Fibroblast of lung (primary cell): ENCODE measurements around the gene GABRG3. TPM values are rescaled to one million over a fixed set of nuclear protein-coding genes. Genes with fewer than 3 reads are reported as not detected.

Experiments used
- DNase-seq, 2 donors: peaks; one replicate each; pipeline versions ENCODE4 v3.0.0 to v3.0.0-alpha.2; 2010; ENCODE audit warnings: low read depth in 2 of 2
- H2AFZ ChIP-seq: 2 replicates; pipeline ENCODE4 v1.5.1; 2012; ENCODE audit warnings: low read length, control low read depth, inconsistent platforms
- H3K27ac ChIP-seq: 2 replicates; pipeline ENCODE4 v1.5.1; 2011; ENCODE audit warnings: low read length, control low read depth; ENCODE audit not compliant: insufficient read depth
- H3K27me3 ChIP-seq: 2 replicates; pipeline ENCODE4 v1.5.1; 2011; ENCODE audit warnings: mild to moderate bottlenecking, low read length; ENCODE audit not compliant: control insufficient read depth, insufficient read depth
- H3K36me3 ChIP-seq: 2 replicates; pipeline ENCODE4 v1.5.1; 2011; ENCODE audit warnings: low read length; ENCODE audit not compliant: control insufficient read depth, insufficient read depth
- H3K4me1 ChIP-seq: 2 replicates; pipeline ENCODE4 v1.5.1; 2011; ENCODE audit warnings: low read length; ENCODE audit not compliant: control insufficient read depth, insufficient read depth; ENCODE audit errors: extremely low read depth
- H3K4me2 ChIP-seq: 2 replicates; pipeline ENCODE4 v1.5.1; 2011; ENCODE audit warnings: low read length, control low read depth; ENCODE audit not compliant: insufficient read depth; ENCODE audit errors: extremely low read depth
- H3K4me3 ChIP-seq, 4 experiments: fragments of 200-600 bp in 1 of 4; sonication (generic) in 1 of 4; replicated peaks in 1 of 4; 2 replicates each; pipeline ENCODE4 v1.5.1; 2011 to 2016; ENCODE audit warnings: low read length in 4 of 4, low read depth in 3 of 4, mild to moderate bottlenecking in 3 of 4, control low read depth in 2 of 4, inconsistent platforms in 1 of 4, mixed read lengths in 1 of 4; ENCODE audit not compliant: insufficient read depth in 1 of 4; ENCODE audit errors: control extremely low read depth in 1 of 4
- H3K79me2 ChIP-seq: 2 replicates; pipeline ENCODE4 v1.5.1; 2012; ENCODE audit warnings: mild to moderate bottlenecking, low read length, inconsistent platforms; ENCODE audit not compliant: control insufficient read depth, insufficient read depth
- H3K9ac ChIP-seq: 2 replicates; pipeline ENCODE4 v1.5.1; 2011; ENCODE audit warnings: mild to moderate bottlenecking, low read length, control low read depth; ENCODE audit not compliant: insufficient read depth
- H3K9me3 ChIP-seq: 2 replicates; pipeline ENCODE4 v1.5.1; 2012; ENCODE audit warnings: low read depth, low read length; ENCODE audit not compliant: control insufficient read depth, insufficient read depth
- H4K20me1 ChIP-seq: 2 replicates; pipeline ENCODE4 v1.5.1; 2011; ENCODE audit warnings: low read length; ENCODE audit not compliant: control insufficient read depth, insufficient read depth; ENCODE audit errors: extremely low read depth
- EZH2 ChIP-seq: IDR thresholded peaks from 2 replicates; pipeline ENCODE4 v1.5.1; 2012; ENCODE audit warnings: low read length, control low read depth, mild to moderate bottlenecking; ENCODE audit errors: missing control alignments
- polyA plus RNA-seq, 2 donors: library from polyadenylated mRNA; depleted of rRNA in 1 of 2; stranded (reverse) in 1 of 2; unstranded in 1 of 2; fragments of >200 nt; gene quantifications; 2 replicates each; pipeline ENCODE4 v1.2.1, GENCODE V29; 2011 to 2012; ENCODE audit warnings: missing spikeins in 1 of 2
- total RNA-seq: library from RNA; depleted of rRNA; stranded (reverse); fragments of >200 nt; gene quantifications from 2 replicates; pipeline ENCODE4 v1.2.1, GENCODE V29; 2014
- TF ChIP-seq, protein P1 (sequence below), 2 donors: IDR thresholded peaks in 1 of 2; conservative IDR thresholded peaks in 1 of 2; 1 replicate in 1 of 2; 2 replicates in 1 of 2; pipeline ENCODE4 v1.5.1; 2011 to 2012; ENCODE audit warnings: low read length in 2 of 2, control low read depth in 1 of 2, inconsistent platforms in 1 of 2, low read depth in 1 of 2, mild to moderate bottlenecking in 1 of 2

The GABRG3 gene
- total and polyA plus RNA-seq, 2 donors (not counting 1 experiment from before 2014, with no cell fraction given), result not detected

DNA sequence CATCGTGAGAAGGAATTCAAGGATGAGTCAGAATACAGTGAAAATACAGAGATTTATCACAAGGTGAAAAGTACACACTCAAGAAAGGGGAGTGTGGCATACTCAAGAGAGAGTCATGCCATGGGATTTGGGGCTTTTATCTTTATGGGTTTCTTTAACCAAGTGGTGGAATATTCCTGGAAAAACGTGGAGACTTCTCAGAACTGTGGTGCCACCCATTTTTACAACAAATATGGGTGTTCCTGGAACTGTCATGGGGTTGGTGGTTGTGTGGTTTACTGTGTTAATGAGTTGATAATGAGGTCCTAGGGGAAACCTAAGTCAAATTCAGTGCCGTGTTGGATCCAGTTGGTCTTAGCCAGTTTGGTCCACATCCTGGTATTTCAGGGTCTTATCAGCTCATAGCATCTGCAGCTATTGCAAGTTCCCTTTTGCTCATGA lies 497.2 kb downstream of the GABRG3 start:
- DNase-seq, result no peak
- no peaks in the 10 kb centered on the region for H4K20me1 ChIP-seq
- H3K4me2 ChIP-seq, result no peak overlapping the region
- no peaks in the 10 kb centered on the region for H3K27me3 ChIP-seq
- no peak overlapping the region for H3K27ac ChIP-seq
- H3K36me3 ChIP-seq, result no peaks in the 10 kb centered on the region
- no peaks in the 10 kb centered on the region for H3K79me2 ChIP-seq
- H2AFZ ChIP-seq, result no peak overlapping the region
- H3K4me3 ChIP-seq, result no peak overlapping the region
- TF ChIP-seq EZH2, result no peak
- TF ChIP-seq, protein P1, sequence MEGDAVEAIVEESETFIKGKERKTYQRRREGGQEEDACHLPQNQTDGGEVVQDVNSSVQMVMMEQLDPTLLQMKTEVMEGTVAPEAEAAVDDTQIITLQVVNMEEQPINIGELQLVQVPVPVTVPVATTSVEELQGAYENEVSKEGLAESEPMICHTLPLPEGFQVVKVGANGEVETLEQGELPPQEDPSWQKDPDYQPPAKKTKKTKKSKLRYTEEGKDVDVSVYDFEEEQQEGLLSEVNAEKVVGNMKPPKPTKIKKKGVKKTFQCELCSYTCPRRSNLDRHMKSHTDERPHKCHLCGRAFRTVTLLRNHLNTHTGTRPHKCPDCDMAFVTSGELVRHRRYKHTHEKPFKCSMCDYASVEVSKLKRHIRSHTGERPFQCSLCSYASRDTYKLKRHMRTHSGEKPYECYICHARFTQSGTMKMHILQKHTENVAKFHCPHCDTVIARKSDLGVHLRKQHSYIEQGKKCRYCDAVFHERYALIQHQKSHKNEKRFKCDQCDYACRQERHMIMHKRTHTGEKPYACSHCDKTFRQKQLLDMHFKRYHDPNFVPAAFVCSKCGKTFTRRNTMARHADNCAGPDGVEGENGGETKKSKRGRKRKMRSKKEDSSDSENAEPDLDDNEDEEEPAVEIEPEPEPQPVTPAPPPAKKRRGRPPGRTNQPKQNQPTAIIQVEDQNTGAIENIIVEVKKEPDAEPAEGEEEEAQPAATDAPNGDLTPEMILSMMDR (conservative IDR thresholded peaks at IDR 0.05 in 1 of 2, IDR thresholded peaks at IDR 0.05 in 1 of 2; ENCODE audit: low read depth in 1 of 2, low read length in 2 of 2), result no peak
- H3K4me1 ChIP-seq, result no peaks in the 10 kb centered on the region
- no peak overlapping the region for H3K9ac ChIP-seq
- no peaks in the 10 kb centered on the region for H3K9me3 ChIP-seq

DNA sequence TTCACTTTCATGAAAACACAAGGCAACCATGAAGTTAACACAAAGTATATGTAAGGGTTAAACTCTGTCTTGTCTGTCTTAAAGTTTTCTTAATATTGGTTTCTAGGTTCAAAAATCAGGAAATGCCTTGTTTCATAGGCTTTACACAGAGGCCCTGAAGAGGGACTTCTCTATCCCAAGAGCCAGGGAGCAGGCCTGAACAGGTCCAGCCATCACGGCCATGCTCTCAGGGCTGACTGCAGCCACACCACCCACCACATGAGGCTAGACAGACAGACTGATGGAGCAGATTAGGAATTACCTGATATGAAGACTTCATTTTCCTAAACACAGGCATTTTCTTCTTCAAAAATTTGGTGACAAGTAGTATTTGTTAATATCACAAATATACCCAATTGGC lies 502.9 kb downstream of the GABRG3 start:
- H3K9me3 ChIP-seq, result no peaks in the 10 kb centered on the region
- H2AFZ ChIP-seq, result no peak overlapping the region
- H3K9ac ChIP-seq, result no peak overlapping the region
- H3K79me2 ChIP-seq, result no peaks in the 10 kb centered on the region
- H3K27me3 ChIP-seq, result no peaks in the 10 kb centered on the region
- no peaks in the 10 kb centered on the region for H4K20me1 ChIP-seq
- H3K4me2 ChIP-seq, result no peak overlapping the region
- H3K27ac ChIP-seq, result no peak overlapping the region
- H3K36me3 ChIP-seq, result no peaks in the 10 kb centered on the region
- no peak overlapping the region for H3K4me3 ChIP-seq
- no peaks in the 10 kb centered on the region for H3K4me1 ChIP-seq
- TF ChIP-seq, protein P1 (conservative IDR thresholded peaks at IDR 0.05 in 1 of 2, IDR thresholded peaks at IDR 0.05 in 1 of 2; ENCODE audit: low read depth in 1 of 2, low read length in 2 of 2), result no peak
- TF ChIP-seq EZH2, result no peak
- no peak for DNase-seq

DNA sequence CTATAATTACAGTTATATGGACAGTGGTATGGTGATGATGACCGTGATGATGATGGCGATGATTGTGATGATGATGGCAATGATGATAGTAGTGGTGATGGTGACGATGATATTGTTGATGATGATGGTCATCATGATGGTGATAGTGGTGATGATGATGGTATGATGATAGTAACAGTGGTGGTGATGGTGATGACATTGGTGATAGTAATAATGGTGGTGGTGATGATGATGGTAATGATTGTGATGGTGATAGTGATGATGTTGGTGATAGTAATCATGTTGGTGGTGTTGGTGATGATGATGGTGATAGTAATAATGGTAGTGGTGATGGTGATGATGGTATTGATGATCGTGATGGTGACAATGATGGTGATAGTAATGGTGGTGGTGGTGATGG lies 504.4 kb downstream of the GABRG3 start:
- H3K79me2 ChIP-seq, result no peaks in the 10 kb centered on the region
- H2AFZ ChIP-seq, result no peak overlapping the region
- TF ChIP-seq, protein P1 (conservative IDR thresholded peaks at IDR 0.05 in 1 of 2, IDR thresholded peaks at IDR 0.05 in 1 of 2; ENCODE audit: low read depth in 1 of 2, low read length in 2 of 2), result no peak
- H3K36me3 ChIP-seq, result no peaks in the 10 kb centered on the region
- no peak for DNase-seq
- no peak overlapping the region for H3K9ac ChIP-seq
- H3K4me1 ChIP-seq, result no peaks in the 10 kb centered on the region
- H3K27ac ChIP-seq, result no peak overlapping the region
- H4K20me1 ChIP-seq, result no peaks in the 10 kb centered on the region
- no peak overlapping the region for H3K4me2 ChIP-seq
- H3K27me3 ChIP-seq, result no peaks in the 10 kb centered on the region
- no peaks in the 10 kb centered on the region for H3K9me3 ChIP-seq
- no peak overlapping the region for H3K4me3 ChIP-seq
